HUDEP-2 (cell line): ENCODE measurements around the gene RHEBL1.

Source experiments
- DNase-seq, 76 experiments: peaks; one replicate each; lab custom pipeline; 2025; ENCODE audit not compliant: unreplicated experiment in 76 of 76; lab: John Stamatoyannopoulos, UW

The RHEBL1 gene

DNA sequence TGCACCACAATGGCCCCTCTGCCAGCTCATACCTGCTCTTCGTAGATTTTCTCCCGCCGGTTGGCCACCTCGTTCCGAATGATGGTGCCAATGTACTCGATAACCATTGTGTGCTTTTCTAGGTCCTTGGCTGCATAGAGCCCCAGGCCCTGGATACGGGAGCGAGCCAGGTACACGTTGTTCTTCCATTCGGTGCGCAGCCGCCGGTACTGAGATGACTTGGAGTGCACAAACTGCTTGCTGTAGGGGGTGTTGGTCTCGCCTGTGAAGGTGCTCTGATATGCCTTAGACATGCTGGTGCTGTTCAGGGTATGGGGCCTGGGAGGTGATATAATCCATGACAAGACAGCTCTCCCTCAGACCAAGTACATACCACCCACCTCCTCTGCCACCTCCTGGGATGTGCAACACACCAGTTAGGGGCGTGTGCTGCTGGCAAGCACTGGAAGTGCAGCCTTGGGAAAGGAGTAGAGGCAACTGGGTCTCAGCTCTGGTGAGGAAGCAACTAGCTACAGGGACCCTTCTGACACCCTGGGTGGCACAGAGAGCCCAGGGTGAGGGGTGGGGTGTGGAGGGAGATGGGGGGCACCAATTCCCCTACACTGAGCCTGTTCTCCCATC lies 47.1 kb downstream of the RHEBL1 start:
- no peak for DNase-seq

DNA sequence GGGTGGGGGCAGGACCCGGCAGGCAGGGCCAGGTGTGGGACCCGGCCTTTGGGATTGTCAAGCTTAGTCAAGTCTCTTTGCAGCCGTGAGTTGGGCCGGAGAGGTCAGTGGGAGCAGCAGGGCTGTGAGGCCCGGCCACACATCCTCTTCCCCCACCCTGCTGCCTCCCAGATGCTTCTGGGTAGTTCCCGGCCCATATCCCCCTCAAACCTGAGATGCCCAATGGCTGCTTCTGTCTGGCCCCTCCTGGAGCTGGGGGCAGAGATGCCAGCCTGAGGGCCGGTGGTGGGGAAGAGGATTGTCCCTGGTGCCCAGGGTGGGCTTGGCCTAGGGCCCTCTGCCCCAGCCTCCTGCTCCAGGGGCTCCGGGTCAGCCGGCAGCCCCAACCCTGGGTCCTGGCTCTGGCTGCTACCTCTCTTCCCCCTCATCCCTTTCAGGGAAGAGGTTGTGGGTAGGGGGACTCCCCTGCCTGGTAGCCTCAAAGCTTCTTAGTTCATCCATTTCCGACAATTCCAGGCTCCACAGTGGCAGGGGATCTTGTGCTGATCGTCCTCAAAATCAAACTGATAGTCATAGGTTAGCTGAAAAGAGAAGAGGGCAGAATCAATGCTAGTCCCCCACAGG lies 48.4 kb downstream of the RHEBL1 start:
- DNase-seq: no peak

DNA sequence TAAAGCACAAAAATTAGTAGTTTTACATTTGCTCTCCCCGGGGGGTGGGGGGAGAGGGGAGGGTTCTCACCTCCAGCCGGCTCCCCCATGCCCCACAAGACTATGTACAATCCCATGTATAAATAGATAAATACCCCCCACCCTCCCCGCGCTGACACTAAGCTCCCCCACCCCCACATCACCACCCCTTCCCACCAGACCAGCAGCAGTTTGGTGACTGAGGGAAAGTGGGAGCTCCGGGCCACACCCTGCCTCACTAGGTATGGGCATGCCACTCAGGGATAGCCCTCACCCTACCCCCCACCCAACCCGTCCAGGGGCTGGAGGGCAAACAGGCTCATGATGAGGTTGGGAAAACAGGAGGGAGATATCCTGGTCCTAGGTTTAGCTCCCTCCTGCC lies 49.3 kb downstream of the RHEBL1 start:
- DNase-seq: no peak

DNA sequence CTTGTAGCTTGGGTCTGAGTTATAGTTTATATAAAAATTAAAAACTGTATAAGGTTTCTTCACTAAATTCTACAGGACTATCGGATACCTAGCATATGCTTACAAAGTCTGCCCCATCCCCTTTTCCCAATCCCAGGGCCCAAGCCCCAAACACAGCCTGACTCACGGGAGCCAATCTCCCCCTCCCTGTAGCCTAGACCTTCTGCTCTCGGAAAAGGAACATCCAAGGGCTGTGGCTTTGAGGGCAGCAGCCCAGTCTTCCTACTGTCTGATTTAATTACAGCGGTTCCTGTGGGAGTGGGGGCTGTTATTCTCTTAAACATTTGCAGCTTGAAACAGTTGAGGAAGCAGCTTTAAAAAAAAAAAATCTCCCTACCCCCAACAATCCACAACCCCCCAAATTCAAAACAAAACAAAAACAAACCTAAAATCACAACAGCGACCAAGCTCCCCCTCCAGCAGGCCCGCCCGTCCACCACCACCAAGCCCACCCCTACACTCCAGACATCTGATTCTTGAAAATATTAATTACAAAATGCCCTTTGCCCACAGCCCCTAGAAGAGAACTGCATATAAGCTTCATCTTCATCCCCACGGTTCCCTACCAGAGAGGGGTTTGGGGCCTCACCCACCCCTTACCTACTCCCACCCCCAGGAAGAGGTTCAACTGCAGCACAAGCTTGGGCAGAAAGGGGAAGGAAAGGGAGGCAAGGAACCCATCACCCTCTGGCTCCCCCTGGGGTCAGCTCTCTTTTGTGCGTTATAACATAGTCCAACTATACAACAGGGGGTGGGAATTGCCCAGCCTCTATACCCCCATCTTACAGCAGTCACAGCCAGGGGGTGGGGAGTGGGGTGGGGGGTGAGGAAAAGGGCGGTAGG lies 50.1 kb downstream of the RHEBL1 start:
- DNase-seq: peak in 51 of 76 experiments; percentile 4 to 67 (median 30)

DNA sequence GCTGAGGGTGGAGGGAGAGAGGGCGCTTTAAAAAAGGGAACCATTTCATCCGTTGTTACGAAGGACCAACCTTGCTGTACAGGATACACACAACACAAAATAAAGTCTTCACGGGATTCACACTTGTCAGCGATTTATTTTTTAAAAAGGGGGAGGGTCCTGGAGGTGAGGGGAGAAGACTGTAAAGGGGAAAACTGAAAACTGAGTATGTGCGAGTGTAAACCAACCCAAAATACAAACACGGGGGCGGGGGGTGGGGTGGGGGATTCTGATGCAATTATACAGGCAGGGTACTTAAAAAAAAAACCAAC lies 50.7 kb downstream of the RHEBL1 start:
- DNase-seq: no peak

DNA sequence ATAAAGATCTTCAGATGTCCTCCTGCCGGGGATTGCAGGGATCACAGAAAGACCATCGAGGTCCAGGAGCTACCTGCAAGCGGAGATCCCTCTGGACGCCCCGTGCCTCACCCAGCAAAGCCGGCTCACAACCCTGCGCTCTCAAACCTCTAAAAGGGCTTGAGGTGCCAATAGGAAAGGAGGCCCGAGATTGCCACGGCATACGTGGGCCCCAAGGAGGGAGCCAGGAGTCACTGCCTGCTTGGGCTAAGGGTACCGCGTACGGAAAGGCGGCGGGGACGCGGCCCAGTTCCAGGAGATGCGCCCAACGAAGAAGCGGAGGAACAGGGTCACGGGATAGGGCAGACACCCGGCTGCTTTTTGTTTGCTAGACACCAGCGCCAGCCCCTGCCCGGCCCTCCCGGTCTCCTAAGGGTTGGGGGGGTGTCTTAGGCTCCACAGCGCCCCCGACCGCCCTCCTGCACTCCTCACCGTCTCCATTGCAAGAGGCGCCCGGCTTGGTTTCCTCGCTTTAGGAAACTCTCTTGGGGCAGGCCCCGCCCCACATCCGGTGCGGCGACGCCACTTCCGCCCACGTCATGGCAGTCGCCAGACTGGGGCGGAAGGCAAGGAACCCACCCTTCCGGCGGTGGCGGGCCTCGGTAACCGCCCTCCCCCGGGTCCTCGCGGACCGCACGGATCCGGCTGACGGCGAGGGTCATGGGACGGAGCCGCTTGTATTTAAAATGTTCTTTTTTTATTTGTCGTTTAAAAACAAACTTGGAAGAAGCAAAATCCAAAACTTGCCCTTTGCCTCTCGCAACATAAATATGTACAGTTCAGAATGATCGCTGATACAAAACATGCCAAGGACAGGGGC lies 51.3 kb downstream of the RHEBL1 start, which contains the start of gene PRKAG1:
PRKAG1 (minus strand) TSS at position 516 of the 859 bp plus-strand sequence; CDS start at position 480, 36 bp downstream.
- DNase-seq: peak in 75 of 76 experiments; percentile 16 to 95 (median 89)

DNA sequence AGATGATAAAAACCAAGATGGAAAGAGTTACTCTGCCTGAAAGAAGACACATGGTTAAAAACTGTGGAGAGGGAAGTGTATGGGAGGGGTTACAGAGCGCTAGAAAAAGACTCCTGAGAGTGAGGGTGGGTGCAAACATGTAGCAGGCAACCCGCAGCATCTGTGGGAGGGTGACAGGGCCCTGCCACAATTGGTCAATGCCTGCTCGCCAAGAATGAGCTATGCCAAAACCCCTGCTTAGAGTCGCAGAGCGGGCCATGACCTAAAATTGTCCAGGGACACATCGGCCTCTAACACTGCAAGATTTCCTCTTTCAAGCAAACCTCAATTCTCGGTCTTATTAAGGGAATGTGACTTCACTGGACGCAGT lies 51.9 kb downstream of the RHEBL1 start:
- peak in 52 of 76 experiments; percentile 14 to 62 (median 37) for DNase-seq

DNA sequence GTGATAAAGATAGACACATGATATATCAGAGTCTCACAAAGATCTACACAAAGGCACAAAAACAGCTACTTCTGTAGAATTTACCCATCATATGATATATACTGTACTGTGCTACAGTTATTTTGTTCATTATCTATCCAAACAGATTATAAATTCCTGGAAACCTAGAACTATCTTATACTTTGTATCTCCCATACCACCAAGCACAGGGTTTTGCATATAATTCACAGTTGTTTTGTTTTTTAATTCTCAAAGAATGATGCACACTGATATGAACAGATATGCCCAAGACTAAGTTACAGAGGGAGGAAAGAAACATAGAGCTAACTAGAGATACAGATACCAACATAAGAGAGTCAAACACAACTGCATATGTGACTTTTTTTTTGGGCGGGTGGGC lies 54.6 kb downstream of the RHEBL1 start:
- DNase-seq: peak in 22 of 76 experiments; percentile 4 to 75 (median 40)
